SK-N-SH (cell line): ENCODE measurements around the gene ANKRD16. TPM values are rescaled to one million over a fixed set of nuclear protein-coding genes. Genes with fewer than 3 reads are reported as not detected.
A peak's percentile ranks its signal among the peaks of the same experiment; 100 is the strongest.

Source experiments
- CTCF ChIA-PET: fragments of 300-600, 350-600 bp; formaldehyde crosslinking; extraction: SDS; loops from one replicate; lab custom pipeline; 2021; lab: Yijun Ruan, JAX
- POLR2A ChIA-PET: fragments of 350-600 bp; sonication (Branson Sonifier 250); formaldehyde crosslinking; extraction: SDS; loops from one replicate; lab custom pipeline; 2020; ENCODE audit warnings: antibody characterized with exemption, inconsistent platforms; lab: Yijun Ruan, JAX
- DNase-seq: peaks from one replicate; pipeline ENCODE4 v3.0.0; 2012
- H2AFZ ChIP-seq: fragments of 200-600 bp; sonication (generic); 2 replicates; pipeline ENCODE4 v1.8.1; 2016; ENCODE audit warnings: antibody characterized with exemption, mild to moderate bottlenecking, low read depth
- H3F3A ChIP-seq: fragments of 200-600 bp; sonication (generic); replicated peaks from 2 replicates; pipeline ENCODE3; 2016; ENCODE audit warnings: antibody characterized with exemption, mild to moderate bottlenecking; ENCODE audit not compliant: insufficient read depth
- H3K27ac ChIP-seq, 2 experiments: fragments of 200-500 bp in 1 of 2; fragments of 200-600 bp in 1 of 2; sonication (Bioruptor generic) in 1 of 2; sonication (generic), shearing (Covaris generic) in 1 of 2; 2 replicates each; pipeline versions ENCODE4 v1.5.1 to v1.6.1; 2014 to 2016; ENCODE audit warnings: low read depth in 2 of 2, inconsistent platforms in 1 of 2, low read length in 1 of 2, mild to moderate bottlenecking in 1 of 2, mixed read lengths in 1 of 2
- H3K27me3 ChIP-seq: fragments of 200-600 bp; sonication (generic), shearing (Covaris generic); 2 replicates; pipeline ENCODE4 v1.6.1; 2016; ENCODE audit warnings: mixed run types; ENCODE audit not compliant: insufficient read depth
- H3K36me3 ChIP-seq, 2 experiments: fragments of 200-500 bp in 1 of 2; fragments of 200-600 bp in 1 of 2; sonication (Bioruptor generic) in 1 of 2; sonication (generic) in 1 of 2; replicated peaks in 1 of 2; 2 replicates each; pipeline versions ENCODE3 to v1.5.1; 2014 to 2016; ENCODE audit warnings: low read length in 1 of 2, mild to moderate bottlenecking in 1 of 2; ENCODE audit not compliant: insufficient read depth in 2 of 2, control insufficient read depth in 1 of 2
- H3K4me1 ChIP-seq, 2 experiments: fragments of 200-500 bp in 1 of 2; fragments of 200-600 bp in 1 of 2; sonication (Bioruptor generic) in 1 of 2; sonication (generic), shearing (Covaris generic) in 1 of 2; 2 replicates each; pipeline versions ENCODE4 v1.5.1 to v1.6.1; 2014 to 2016; ENCODE audit warnings: low read depth in 1 of 2, low read length in 1 of 2, mixed run types in 1 of 2; ENCODE audit not compliant: insufficient read depth in 2 of 2, control insufficient read depth in 1 of 2
- H3K4me2 ChIP-seq: fragments of 200-600 bp; sonication (generic), shearing (Covaris generic); 2 replicates; pipeline ENCODE4 v1.6.1; 2017; ENCODE audit warnings: mixed run types
- H3K4me3 ChIP-seq, 2 experiments: fragments of 200-500 bp in 1 of 2; fragments of 200-600 bp in 1 of 2; sonication (Bioruptor generic) in 1 of 2; sonication (generic), shearing (Covaris generic) in 1 of 2; 2 replicates each; pipeline versions ENCODE4 v1.5.1 to v1.8.1; 2014 to 2016; ENCODE audit warnings: low read depth in 2 of 2, inconsistent platforms in 1 of 2, low read length in 1 of 2, mild to moderate bottlenecking in 1 of 2, mixed read lengths in 1 of 2, moderate library complexity in 1 of 2
- H3K79me2 ChIP-seq: fragments of 200-600 bp; sonication (generic); 2 replicates; pipeline ENCODE4 v1.8.1; 2017; ENCODE audit warnings: mild to moderate bottlenecking; ENCODE audit not compliant: insufficient read depth
- H3K9ac ChIP-seq: fragments of 200-600 bp; sonication (generic); 2 replicates; pipeline ENCODE4 v1.6.1; 2017; ENCODE audit warnings: mixed run types
- H3K9me2 ChIP-seq: fragments of 200-600 bp; sonication (generic); 2 replicates; pipeline ENCODE4 v1.6.1; 2017; ENCODE audit warnings: mixed run types
- H3K9me3 ChIP-seq: fragments of 200-600 bp; sonication (generic); 2 replicates; pipeline ENCODE4 v1.6.1; 2017; ENCODE audit warnings: mixed run types, mild to moderate bottlenecking, moderate library complexity
- H4K20me1 ChIP-seq: fragments of 200-600 bp; sonication (generic); 2 replicates; pipeline ENCODE4 v1.6.1; 2017; ENCODE audit warnings: mild to moderate bottlenecking, mixed run types; ENCODE audit not compliant: insufficient read depth
- EZH2phosphoT487 ChIP-seq: fragments of 200-600 bp; sonication (generic); IDR thresholded peaks from 2 replicates; pipeline ENCODE4 v1.6.1; 2017; ENCODE audit warnings: low read depth, mixed run types, mild to moderate bottlenecking, antibody characterized with exemption, moderate library complexity, borderline replicate concordance
- GATA2 ChIP-seq: sonication (generic); formaldehyde crosslinking; IDR thresholded peaks from 2 replicates; pipeline ENCODE4 v1.5.0; 2020; ENCODE audit warnings: mild to moderate bottlenecking, missing genetic modification reagents
- IRF3 ChIP-seq: fragments of 150-350 bp; IDR thresholded peaks from 2 replicates; pipeline ENCODE4 v1.6.1; 2016; ENCODE audit warnings: mild to moderate bottlenecking, low read depth, low read length
- JUND ChIP-seq: IDR thresholded peaks from 2 replicates; pipeline ENCODE4 v1.4.0; 2012
- POLR2AphosphoS5 ChIP-seq: IDR thresholded peaks from 2 replicates; pipeline ENCODE4 v1.6.1; 2012; ENCODE audit warnings: low read depth, low read length
- RAD21 ChIP-seq: IDR thresholded peaks from 2 replicates; pipeline ENCODE4 v1.6.1; 2012; ENCODE audit warnings: mild to moderate bottlenecking, low read length
- RFX5 ChIP-seq: IDR thresholded peaks from 2 replicates; pipeline ENCODE4 v1.6.1; 2012; ENCODE audit warnings: mild to moderate bottlenecking, improper control_type of control experiment, low read length
- RXRA ChIP-seq: IDR thresholded peaks from 2 replicates; pipeline ENCODE4 v1.4.0; 2012; ENCODE audit warnings: low read depth, mild to moderate bottlenecking, borderline replicate concordance
- SMC3 ChIP-seq: IDR thresholded peaks from 2 replicates; pipeline ENCODE4 v1.6.1; 2012; ENCODE audit warnings: low read depth, low read length, improper control_type of control experiment
- TEAD4 ChIP-seq: IDR thresholded peaks from 2 replicates; pipeline ENCODE4 v1.4.0; 2012; ENCODE audit warnings: mild to moderate bottlenecking, borderline replicate concordance; ENCODE audit not compliant: insufficient read depth
- WGBS: methylation state at CpG from one replicate; pipeline ENCODE4 v1.1.6; 2017; ENCODE audit warnings: low lambda C conversion rate; 5-methylcytosine and 5-hydroxymethylcytosine counted together
- polyA plus RNA-seq, 3 experiments: library from polyadenylated mRNA; depleted of rRNA; stranded (reverse); fragments of >200 nt; gene quantifications; 2 replicates each; pipeline ENCODE4 v1.2.3, GENCODE V29; 2012
- TF ChIP-seq, protein P1 (sequence below): IDR thresholded peaks from 2 replicates; pipeline ENCODE4 v1.4.0; 2012; ENCODE audit warnings: low read depth
- TF ChIP-seq, protein P2 (sequence below): IDR thresholded peaks from 2 replicates; pipeline ENCODE4 v1.6.1; 2012; ENCODE audit warnings: mild to moderate bottlenecking, low read depth, low read length, moderate library complexity

Gene ANKRD16
- polyA plus RNA-seq, 1 of the 3 experiments (the other 2 are of a cell fraction) = 9.9 TPM

DNA sequence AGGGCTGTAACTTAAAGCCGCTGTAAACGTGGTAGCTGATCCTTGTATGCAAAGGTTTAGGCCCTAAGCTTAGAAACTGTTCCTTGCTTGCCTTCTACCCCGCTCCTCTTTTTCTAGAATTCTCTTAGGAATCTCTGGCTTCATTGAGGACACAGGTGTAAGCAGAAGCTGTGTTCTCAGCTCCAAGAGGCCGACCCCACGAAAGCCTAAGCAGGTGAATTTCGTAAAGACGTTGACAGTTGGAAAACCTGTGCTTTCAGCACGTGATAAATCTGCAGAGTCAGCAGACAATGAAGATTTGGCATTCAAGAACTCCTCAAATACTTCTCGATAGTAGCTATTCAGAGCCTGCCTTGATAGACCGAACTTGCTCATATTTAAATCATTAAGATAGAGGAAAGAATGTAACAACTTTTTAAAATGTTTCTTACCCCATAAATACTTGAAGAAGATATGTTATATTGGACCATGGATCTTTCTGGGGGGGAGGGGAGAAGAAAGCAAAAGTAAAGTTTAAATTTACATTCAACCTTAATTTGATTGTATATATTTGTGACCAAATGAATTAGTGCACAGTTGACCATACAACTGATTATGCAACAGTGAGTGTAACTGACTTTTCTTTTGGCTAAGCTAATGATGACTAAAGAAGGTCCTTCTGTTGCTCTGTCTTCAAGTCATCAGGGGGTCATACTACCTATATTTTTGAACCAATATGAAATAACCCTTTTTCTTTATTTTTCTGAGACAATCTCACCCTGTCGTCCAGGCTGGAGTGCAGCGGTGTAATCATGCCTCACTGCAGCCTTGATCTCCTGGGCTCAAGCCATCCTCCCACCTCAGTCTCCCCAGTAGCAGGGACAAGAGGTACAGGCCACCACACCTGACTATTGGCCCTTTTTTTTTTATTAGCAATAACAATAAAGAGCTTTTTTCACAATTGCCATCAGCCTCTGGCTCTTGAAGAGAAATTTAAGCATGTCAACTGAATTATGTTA lies 75.3 kb downstream of the ANKRD16 start:
- peak overlapping the region; percentile 73 for H2AFZ ChIP-seq
- H3K9ac ChIP-seq = peak overlapping the region; percentile 100
- peak overlapping the region; percentile 79 to 98 for H3K4me3 ChIP-seq
- peaks cover 53% of the 10 kb centered on the region for H3K79me2 ChIP-seq
- peak overlapping the region; percentile 87 to 96 for H3K27ac ChIP-seq
- H3K4me2 ChIP-seq = peak overlapping the region; percentile 82
- H3K4me1 ChIP-seq = peaks cover 15 to 20% of the 10 kb centered on the region in 2 experiments; a peak in 3 of 4 replicates
- no peaks in the 10 kb centered on the region for H3K9me3 ChIP-seq
- TF ChIP-seq, protein P1, sequence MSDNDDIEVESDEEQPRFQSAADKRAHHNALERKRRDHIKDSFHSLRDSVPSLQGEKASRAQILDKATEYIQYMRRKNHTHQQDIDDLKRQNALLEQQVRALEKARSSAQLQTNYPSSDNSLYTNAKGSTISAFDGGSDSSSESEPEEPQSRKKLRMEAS = no peak; the same call in 1 of the 2 replicates
- no peak for TF ChIP-seq IRF3
- no peak for TF ChIP-seq GATA2 (CRISPR knock-in tag)
- no peak for TF ChIP-seq RFX5
- no peak for TF ChIP-seq SMC3
- TF ChIP-seq, protein P2, sequence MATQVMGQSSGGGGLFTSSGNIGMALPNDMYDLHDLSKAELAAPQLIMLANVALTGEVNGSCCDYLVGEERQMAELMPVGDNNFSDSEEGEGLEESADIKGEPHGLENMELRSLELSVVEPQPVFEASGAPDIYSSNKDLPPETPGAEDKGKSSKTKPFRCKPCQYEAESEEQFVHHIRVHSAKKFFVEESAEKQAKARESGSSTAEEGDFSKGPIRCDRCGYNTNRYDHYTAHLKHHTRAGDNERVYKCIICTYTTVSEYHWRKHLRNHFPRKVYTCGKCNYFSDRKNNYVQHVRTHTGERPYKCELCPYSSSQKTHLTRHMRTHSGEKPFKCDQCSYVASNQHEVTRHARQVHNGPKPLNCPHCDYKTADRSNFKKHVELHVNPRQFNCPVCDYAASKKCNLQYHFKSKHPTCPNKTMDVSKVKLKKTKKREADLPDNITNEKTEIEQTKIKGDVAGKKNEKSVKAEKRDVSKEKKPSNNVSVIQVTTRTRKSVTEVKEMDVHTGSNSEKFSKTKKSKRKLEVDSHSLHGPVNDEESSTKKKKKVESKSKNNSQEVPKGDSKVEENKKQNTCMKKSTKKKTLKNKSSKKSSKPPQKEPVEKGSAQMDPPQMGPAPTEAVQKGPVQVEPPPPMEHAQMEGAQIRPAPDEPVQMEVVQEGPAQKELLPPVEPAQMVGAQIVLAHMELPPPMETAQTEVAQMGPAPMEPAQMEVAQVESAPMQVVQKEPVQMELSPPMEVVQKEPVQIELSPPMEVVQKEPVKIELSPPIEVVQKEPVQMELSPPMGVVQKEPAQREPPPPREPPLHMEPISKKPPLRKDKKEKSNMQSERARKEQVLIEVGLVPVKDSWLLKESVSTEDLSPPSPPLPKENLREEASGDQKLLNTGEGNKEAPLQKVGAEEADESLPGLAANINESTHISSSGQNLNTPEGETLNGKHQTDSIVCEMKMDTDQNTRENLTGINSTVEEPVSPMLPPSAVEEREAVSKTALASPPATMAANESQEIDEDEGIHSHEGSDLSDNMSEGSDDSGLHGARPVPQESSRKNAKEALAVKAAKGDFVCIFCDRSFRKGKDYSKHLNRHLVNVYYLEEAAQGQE = no peak
- TF ChIP-seq TEAD4 = no peak
- TF ChIP-seq RXRA = no peak
- no peak for TF ChIP-seq EZH2phosphoT487
- no peak for TF ChIP-seq POLR2AphosphoS5
- TF ChIP-seq JUND = no peak
- no peak for TF ChIP-seq RAD21
- no peak for DNase-seq
- peaks cover 32% of the 10 kb centered on the region for H4K20me1 ChIP-seq
- H3K9me2 ChIP-seq = no peaks in the 10 kb centered on the region
- H3F3A ChIP-seq = no peaks in the 10 kb centered on the region
- 31% methylated on average over 12 of the region's 12 CpGs for WGBS
- peaks cover 0 to 9% of the 10 kb centered on the region in 2 experiments for H3K36me3 ChIP-seq
- no peaks in the 10 kb centered on the region for H3K27me3 ChIP-seq
- ChIA-PET POLR2A (interaction anchor here (0.9 to 2.3 kb wide), 2 partner anchors 29 to 76 kb away, joined by 4 to 17 read pairs; partner anchors contain the start of genes ANKRD16 and FBH1), CTCF (interaction anchor here (1.0 to 2.4 kb wide), 5 partner anchors 16 to 153 kb away, joined by 3 to 5 read pairs (median 3); no protein-coding TSS in a partner anchor)
